Aorta (tissue), 5 donors: ENCODE data around the gene INSRR. TPM values are rescaled to one million over a fixed set of nuclear protein-coding genes. Genes with fewer than 3 reads are reported as not detected.
A peak's percentile ranks its signal among the peaks of the same experiment; 100 is the strongest.

ENCODE experiments used
- ATAC-seq: fragments of 200-7000 bp; cut with Tn5 transposase; one replicate; pipeline ENCODE4 v1.9.1; 2022; ENCODE audit warnings: moderate library complexity; ENCODE audit not compliant: low FRiP score
- DNase-seq, 2 donors: peaks; one replicate each; pipeline ENCODE4 v3.0.0-alpha.2; 2020
- H3K27ac ChIP-seq, 2 donors: one replicate each; pipeline ENCODE4 v1.5.1; 2013; ENCODE audit warnings: low read length in 2 of 2, mild to moderate bottlenecking in 2 of 2, moderate library complexity in 2 of 2, control low read depth in 1 of 2, inconsistent platforms in 1 of 2, low read depth in 1 of 2
- H3K27me3 ChIP-seq, 2 donors: one replicate each; pipeline ENCODE4 v1.6.1; 2013; ENCODE audit warnings: control low read depth in 1 of 2, low read length in 1 of 2, mild to moderate bottlenecking in 1 of 2, moderate library complexity in 1 of 2; ENCODE audit not compliant: insufficient read depth in 2 of 2, control insufficient read depth in 1 of 2
- H3K36me3 ChIP-seq, 2 donors: one replicate each; pipeline ENCODE4 v1.6.1; 2013; ENCODE audit warnings: control low read depth in 1 of 2, low read length in 1 of 2, mild to moderate bottlenecking in 1 of 2; ENCODE audit not compliant: insufficient read depth in 2 of 2, control insufficient read depth in 1 of 2
- H3K4me1 ChIP-seq, 2 donors: one replicate each; pipeline ENCODE4 v1.6.1; 2013; ENCODE audit warnings: low read length in 2 of 2, control low read depth in 1 of 2, mild to moderate bottlenecking in 1 of 2, moderate library complexity in 1 of 2; ENCODE audit not compliant: insufficient read depth in 2 of 2, control insufficient read depth in 1 of 2
- H3K4me3 ChIP-seq, 2 donors: one replicate each; pipeline ENCODE4 v1.5.1; 2013; ENCODE audit warnings: low read length in 2 of 2, control low read depth in 1 of 2, mild to moderate bottlenecking in 1 of 2
- H3K9me3 ChIP-seq: one replicate; pipeline ENCODE4 v1.6.1; 2013; ENCODE audit warnings: mild to moderate bottlenecking, low read length; ENCODE audit not compliant: control insufficient read depth
- WGBS, 2 donors: extraction: QIAGEN DNeasy Blood & Tissue Kit; methylation state at CpG; one replicate each; pipeline ENCODE4 v1.1.7; 2013; 5-methylcytosine and 5-hydroxymethylcytosine counted together
- intact Hi-C, 2 donors: fragments of 100-400 bp; cut with DNase I; formaldehyde crosslinking; loops; one replicate each; pipeline versions ENCODE4 v1.14.2 to v1.15.0; 2022
- polyA plus RNA-seq, 2 donors: library from polyadenylated mRNA; stranded (reverse); fragments of 200-250 nt; gene quantifications; one replicate each; pipeline ENCODE4 v1.2.3, GENCODE V29; 2013
- total RNA-seq, 2 donors: library from RNA; stranded (reverse); fragmentation: NEBNext Ultra II Directional; extraction: Animal tissue kit (Norgen Biotek cat#: 25700); gene quantifications; one replicate each; pipeline ENCODE4 v1.2.1, GENCODE V29; 2021
- donor health status: healthy with polysubstance abuse.
- donor health status: Bipolar disorder and iron deficiency.
- donor health status: DM: no; HTN: no; CAD: no.
- donor health status: DM: no; HTN: no; CAD: no.
- donor health status: DM: yes; HTN: yes; CAD: no.

Gene INSRR
- total and polyA plus RNA-seq, 4 donors = 0.51 TPM; not detected in 3

DNA sequence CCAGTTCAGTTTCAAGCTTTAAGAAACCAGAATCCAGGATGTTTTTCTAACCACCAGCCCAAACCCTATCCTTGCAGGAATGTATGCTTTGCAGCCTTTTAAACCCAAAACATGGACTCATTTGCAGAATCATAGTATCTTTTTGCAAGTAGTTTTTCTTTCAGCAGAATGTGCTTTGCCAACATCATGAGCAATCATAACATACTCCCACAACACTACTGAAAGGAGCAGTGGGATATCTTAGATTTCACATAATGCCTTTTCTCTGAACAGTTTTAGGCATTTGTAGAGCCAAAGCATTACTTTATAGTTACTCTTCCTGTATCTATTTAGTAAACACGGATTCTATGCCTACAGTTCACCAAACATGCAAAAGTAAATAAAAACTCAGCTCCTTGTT, 32.3 kb downstream of the INSRR start:
- Histone ChIP-seq H3K4me1 (no peaks in the 10 kb centered on the region), H3K4me3 (no peak overlapping the region), H3K27me3 (peaks cover 0 to 4% of the 10 kb centered on the region in 2 donors), H3K36me3 (no peaks in the 10 kb centered on the region), H3K27ac (no peak overlapping the region), H3K9me3 (no peaks in the 10 kb centered on the region)
- DNase-seq (no peak), ATAC-seq (no peak)
- intact Hi-C loops = no loop called here
- 50 to 57% methylated on average over 1 of the region's 1 CpG for WGBS, 2 donors

DNA sequence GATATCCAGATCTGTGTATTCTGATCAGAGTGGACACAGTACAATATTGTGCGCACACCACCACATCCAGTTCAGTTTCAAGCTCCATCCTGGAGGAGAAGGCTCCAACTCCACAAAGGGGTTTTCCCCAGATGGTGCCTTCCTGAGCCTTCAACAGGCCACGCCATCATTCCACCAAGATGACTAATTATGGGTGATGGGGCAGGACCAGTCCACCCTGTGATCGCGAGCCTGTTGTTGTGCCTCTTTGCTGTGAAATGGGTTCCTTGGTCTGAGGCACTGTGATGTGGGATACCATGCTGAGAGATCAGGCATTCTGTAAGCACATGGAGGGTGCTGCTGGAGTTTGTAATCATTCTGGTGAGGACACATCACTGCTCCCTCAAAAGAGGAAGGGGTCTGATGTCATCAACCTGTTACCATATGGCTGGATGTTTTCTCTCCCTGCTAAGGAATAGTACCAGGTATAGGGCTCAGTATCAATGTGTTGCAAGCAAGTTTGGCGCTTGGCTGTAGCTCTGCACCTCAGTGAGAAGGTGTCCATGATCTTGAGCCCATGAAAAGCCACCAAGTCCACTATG, 35.6 kb downstream of the INSRR start:
- H3K4me3 ChIP-seq = no peak overlapping the region
- H3K27me3 ChIP-seq = peaks cover 0 to 4% of the 10 kb centered on the region in 2 donors
- H3K4me1 ChIP-seq = no peaks in the 10 kb centered on the region
- H3K27ac ChIP-seq = no peak overlapping the region
- DNase-seq (peak in 1 of 2 donors; percentile 3), ATAC-seq (no peak)
- intact Hi-C loops = no loop called here
- H3K9me3 ChIP-seq = no peaks in the 10 kb centered on the region
- no peaks in the 10 kb centered on the region for H3K36me3 ChIP-seq
- WGBS, 2 donors = 78 to 89% methylated on average over 5 of the region's 5 CpGs

DNA sequence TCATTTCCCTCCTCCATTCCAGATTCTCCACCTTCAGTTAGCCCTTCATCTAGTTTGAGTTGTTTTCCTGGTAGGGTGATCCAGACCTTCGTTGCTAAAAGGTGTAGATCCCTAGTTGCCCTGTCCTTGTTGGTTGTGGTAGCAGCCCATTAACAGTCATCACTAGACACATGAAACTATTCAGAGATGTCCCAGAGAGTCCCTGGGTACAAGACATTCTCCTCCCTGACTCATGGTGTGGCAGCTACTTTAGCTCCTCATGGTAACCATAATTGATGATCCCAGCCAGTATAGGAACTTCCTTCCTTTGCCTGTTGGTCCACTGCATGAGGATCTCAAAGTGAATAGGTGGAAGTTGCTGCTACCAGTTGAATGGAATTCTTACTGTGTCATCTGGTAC, 36.2 kb downstream of the INSRR start:
- ATAC-seq = no peak
- Histone ChIP-seq H3K4me1 (no peaks in the 10 kb centered on the region), H3K27ac (no peak overlapping the region), H3K27me3 (peaks cover 0 to 4% of the 10 kb centered on the region in 2 donors), H3K4me3 (no peak overlapping the region), H3K9me3 (no peaks in the 10 kb centered on the region), H3K36me3 (no peaks in the 10 kb centered on the region)
- peak in 1 of 2 donors; percentile 2 for DNase-seq
- intact Hi-C loops = no loop called here
- WGBS, 2 donors = 71 to 73% methylated on average over 1 of the region's 1 CpG

- DNase-seq = peak in 1 of 2 donors; percentile 5
- Histone ChIP-seq H3K4me1 (no peaks in the 10 kb centered on the region), H3K36me3 (no peaks in the 10 kb centered on the region), H3K27me3 (peaks cover 0 to 4% of the 10 kb centered on the region in 2 donors), H3K4me3 (no peak overlapping the region), H3K27ac (no peak overlapping the region), H3K9me3 (no peaks in the 10 kb centered on the region)
- ATAC-seq = no peak
- 62 to 63% methylated on average over 4 of the region's 4 CpGs for WGBS, 2 donors
- intact Hi-C loops = no loop called here
Measured at GRCh38 chr1:156821801-156822200, 37.1 kb downstream of the INSRR start.

DNA sequence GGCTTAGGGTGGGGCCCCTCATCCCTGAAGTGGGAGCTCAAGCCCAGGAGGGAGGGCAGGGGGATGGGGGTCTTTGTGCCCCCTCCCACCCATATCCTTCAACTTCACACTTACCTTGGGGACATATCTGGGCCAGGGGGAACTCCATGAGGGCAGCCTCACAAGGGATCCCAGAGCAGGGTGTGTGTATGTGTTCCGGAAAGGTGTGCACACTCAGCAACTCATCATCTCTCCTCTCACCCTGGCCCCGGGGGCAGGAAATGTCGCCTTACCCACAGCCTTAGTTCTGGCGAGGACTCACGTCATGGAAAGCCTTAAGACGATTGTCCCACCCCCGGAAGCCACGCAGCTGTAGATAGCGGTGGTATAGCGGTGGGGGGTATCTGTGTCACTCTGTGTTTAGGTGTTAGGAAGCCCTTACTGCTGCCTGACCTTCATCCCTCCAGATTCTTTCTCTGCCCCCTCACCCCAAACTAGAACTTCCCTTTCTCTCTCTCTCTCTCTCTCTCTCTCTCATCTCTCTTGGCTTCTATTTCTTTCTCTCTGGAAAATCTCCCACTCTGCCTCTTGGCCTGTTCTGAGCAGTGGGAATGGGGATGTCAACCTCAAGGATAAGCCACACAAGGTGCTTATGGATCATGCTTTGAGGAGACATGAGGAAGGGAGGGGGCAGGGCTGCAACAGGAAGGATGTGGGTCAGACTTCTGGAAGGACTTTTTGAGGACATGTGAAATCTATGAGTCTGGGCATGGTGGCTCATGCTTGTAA, 42.2 kb downstream of the INSRR start, which contains the start of gene SH2D2A:
TSS of gene SH2D2A (minus strand) at position 288 of the 768 bp plus-strand sequence. CDS start at position 148, 140 bp downstream.
- H3K9me3 ChIP-seq = no peaks in the 10 kb centered on the region
- no peaks in the 10 kb centered on the region for H3K36me3 ChIP-seq
- ATAC-seq (peak; percentile 26), DNase-seq (peak; percentile 75 to 78)
- intact Hi-C loops = no loop called here
- whole genome bisulfite sequencing, 2 donors = 62 to 64% methylated on average over 10 of the region's 10 CpGs
- H3K4me3 ChIP-seq = no peak within 1 kb of the TSS
- H3K27me3 ChIP-seq = no peaks in the 10 kb centered on the region
- H3K4me1 ChIP-seq = no peaks in the 10 kb centered on the region
- no peak within 1 kb of the TSS for H3K27ac ChIP-seq

DNA sequence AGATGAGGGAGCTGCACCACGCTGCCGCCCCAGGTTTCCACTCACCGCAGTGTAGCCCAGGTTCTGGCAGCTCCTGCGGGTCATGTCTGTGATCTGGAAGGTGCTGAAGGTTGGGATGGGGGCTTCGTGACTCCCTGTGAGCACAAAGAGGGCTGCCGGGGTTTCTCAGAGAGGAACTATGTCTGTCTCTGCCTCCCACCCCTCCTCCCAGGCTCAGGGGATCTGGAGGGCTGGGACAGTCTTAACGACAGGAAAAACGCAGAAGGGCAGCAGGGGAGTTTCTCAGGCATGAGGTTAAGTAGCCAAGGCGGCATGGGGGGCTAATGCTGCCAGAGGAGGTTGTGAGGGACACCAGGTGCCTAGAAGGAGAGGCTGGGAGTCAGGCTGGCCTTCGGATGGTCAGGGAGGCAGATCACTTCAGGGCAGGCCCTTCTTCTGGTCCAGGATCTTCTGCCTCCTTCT, 42.9 kb downstream of the INSRR start:
- no peaks in the 10 kb centered on the region for H3K36me3 ChIP-seq
- H3K9me3 ChIP-seq = no peaks in the 10 kb centered on the region
- H3K4me1 ChIP-seq = no peaks in the 10 kb centered on the region
- no peaks in the 10 kb centered on the region for H3K27me3 ChIP-seq
- no peak overlapping the region for H3K4me3 ChIP-seq
- ATAC-seq (no peak), DNase-seq (no peak)
- WGBS, 2 donors = 69 to 72% methylated on average over 10 of the region's 10 CpGs
- H3K27ac ChIP-seq = no peak overlapping the region
- intact Hi-C loops = no loop called here

GRCh38 chr1:156815307-156815826, 43.5 kb downstream of the INSRR start:
- H3K4me3 ChIP-seq = no peak overlapping the region
- ATAC-seq (peak; percentile 68), DNase-seq (peak in 1 of 2 donors; percentile 74)

GRCh38 chr1:156814571-156815260, 44.2 kb downstream of the INSRR start:
- ATAC-seq = no peak
- Histone ChIP-seq H3K4me3 (no peak overlapping the region), H3K27ac (no peak overlapping the region), H3K27me3 (no peaks in the 10 kb centered on the region), H3K9me3 (no peaks in the 10 kb centered on the region), H3K4me1 (no peaks in the 10 kb centered on the region), H3K36me3 (no peaks in the 10 kb centered on the region)
- 84 to 87% methylated on average over 7 of the region's 7 CpGs for WGBS, 2 donors
- intact Hi-C loops = no loop called here
- peak in 1 of 2 donors; percentile 73 for DNase-seq

More at GRCh38 chr1:156815307-156815826, 43.5 kb downstream of the INSRR start:
- Histone ChIP-seq H3K27me3 (no peaks in the 10 kb centered on the region), H3K36me3 (no peaks in the 10 kb centered on the region), H3K27ac (no peak overlapping the region), H3K9me3 (no peaks in the 10 kb centered on the region), H3K4me1 (no peaks in the 10 kb centered on the region)
- intact Hi-C loops = no loop called here
- 70 to 71% methylated on average over 5 of the region's 5 CpGs for WGBS, 2 donors
